Measurements from ENCODE around the gene XRN2.

Gene XRN2

DNA sequence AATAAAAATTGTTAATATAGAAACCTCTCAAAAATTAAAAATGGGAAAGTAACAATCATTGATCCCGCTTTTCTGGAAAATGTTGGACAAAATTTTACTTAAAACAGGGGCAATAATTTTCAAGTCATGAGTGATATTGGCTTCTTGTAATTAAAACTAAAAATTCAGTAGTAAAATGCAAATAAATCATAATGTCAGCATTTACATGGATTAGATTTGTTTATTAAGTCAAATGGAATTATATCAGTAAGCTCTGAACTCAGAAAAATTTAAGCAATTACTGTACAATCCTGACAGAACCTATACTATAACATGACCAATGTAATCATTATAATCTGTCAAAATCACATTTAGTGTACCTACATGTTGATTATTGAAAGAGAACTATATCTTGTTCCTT is 134.1 kb downstream of the XRN2 start:
- no peak for DNase-seq
- in situ Hi-C loops (cut with HindIII; ENCODE audit: low pct_ligation_motif_present, low pct_unique_long_range_greater_than_20kb, low sequenced_read_pairs) = no loop called here

DNA sequence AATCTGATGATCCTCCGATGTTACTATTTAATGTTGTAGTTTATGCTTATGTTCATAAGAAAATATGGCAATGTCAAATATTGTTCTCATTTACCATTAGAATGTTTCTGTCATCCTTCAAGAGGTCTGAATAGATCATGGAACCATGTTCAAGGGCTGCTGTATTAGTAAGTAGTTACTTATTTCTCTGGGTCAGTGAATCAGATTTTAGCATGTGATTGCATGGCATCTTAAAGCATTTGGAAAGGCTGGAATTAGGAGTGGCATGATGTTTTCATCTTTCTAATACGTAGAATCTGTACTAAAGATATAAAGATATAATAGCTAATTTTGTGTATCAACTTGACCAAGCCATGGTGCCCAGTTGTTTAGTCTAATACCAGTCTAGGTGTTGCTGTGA is 134.7 kb downstream of the XRN2 start:
- DNase-seq = peak; percentile 77
- in situ Hi-C loops (cut with HindIII; ENCODE audit: low pct_ligation_motif_present, low pct_unique_long_range_greater_than_20kb, low sequenced_read_pairs) = no loop called here

Measured in ACHN (cell line).